NT2/D1 (cell line): ENCODE results near the gene RAI1.

Source experiments
- SUZ12 ChIP-seq: IDR thresholded peaks from 2 replicates; pipeline ENCODE4 v1.6.1; 2011; ENCODE audit not compliant: insufficient read length, insufficient read depth; ENCODE audit errors: extremely low read depth
- YY1 ChIP-seq: IDR thresholded peaks from 2 replicates; pipeline ENCODE4 v1.6.1; 2011; ENCODE audit not compliant: insufficient read length, insufficient read depth
- ZNF274 ChIP-seq: IDR thresholded peaks from 2 replicates; pipeline ENCODE4 v1.6.1; 2011; ENCODE audit warnings: mild to moderate bottlenecking, low read depth, low read length

DNA sequence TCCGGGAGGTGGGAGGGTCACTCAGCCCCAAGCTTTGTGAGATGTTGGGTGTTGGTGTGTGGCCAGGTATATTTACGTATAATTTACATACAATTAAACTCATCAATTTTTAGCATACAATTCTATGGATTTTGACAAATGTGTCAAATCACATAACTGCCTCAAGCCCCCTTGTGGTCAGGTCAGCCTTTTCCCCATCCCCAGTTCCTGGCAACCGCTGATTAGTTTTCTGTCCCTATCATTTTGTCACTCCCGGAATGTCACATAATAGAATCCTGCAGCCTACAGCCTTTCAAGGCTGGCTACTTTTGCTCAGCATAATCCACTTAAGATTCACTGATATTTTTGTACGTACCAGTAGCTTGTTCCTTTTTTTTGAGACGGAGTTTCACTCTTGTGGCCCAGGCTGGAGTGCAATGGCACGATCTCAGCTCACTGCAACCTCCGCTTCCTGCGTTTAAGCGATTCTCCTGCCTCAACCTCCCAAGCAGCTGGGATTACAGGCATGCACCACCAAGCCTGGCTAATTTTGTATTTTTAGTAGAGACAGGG is 19.3 kb upstream of the RAI1 start:
- TF ChIP-seq YY1, result no peak
- TF ChIP-seq ZNF274, result no peak
- no peak for TF ChIP-seq SUZ12
